Astrocyte of the cerebellum (primary cell): Measurements from ENCODE around the gene SH3BP4.

Experiments used
- DNase-seq: peaks from one replicate; pipeline ENCODE4 v3.0.0-alpha.2; 2011; ENCODE audit warnings: low read depth
- H3K4me3 ChIP-seq: 2 replicates; pipeline ENCODE4 v1.5.1; 2011; ENCODE audit warnings: mild to moderate bottlenecking, low read depth, low read length, moderate library complexity
- CTCF ChIP-seq: IDR thresholded peaks from 2 replicates; pipeline ENCODE4 v1.5.1; 2012; ENCODE audit warnings: low read length, low read depth, moderate library complexity, mild to moderate bottlenecking; ENCODE audit errors: missing control alignments
- in situ Hi-C: cut with HindIII; loops from 2 replicates; pipeline ENCODE4 v1.10.0; 2017; ENCODE audit warnings: low sequenced_read_pairs

Gene SH3BP4

DNA sequence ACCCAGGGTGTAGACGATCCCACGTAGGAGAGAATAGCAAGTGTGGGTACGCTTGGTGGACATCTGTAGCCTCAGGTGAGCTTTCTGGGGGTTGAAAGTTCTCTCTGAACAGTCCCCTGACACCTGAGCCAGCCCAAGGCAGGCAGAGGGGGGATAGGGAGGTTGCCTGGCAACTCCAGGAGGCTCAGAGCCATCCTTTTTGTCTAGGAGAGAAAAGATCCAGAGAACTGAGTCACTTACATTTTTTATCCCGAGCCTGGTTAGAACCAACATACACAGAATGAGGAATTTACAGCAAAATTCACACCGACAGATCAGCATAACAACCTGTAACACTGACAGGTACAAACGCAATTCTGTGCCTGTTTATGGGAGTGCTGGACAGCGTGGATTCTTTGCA lies 113.2 kb downstream of the SH3BP4 start:
- no peak for DNase-seq
- in situ Hi-C loops: no loop called here
- H3K4me3 ChIP-seq: no peak overlapping the region
- no peak for TF ChIP-seq CTCF

- H3K4me3 ChIP-seq: no peak overlapping the region
- in situ Hi-C loops: no loop called here
- no peak for TF ChIP-seq CTCF
- no peak for DNase-seq
These were observed 114.7 kb downstream of the SH3BP4 start for GRCh38 chr2:235066490-235066889.

GRCh38 chr2:235066895-235067294 lies 115.1 kb downstream of the SH3BP4 start:
- H3K4me3 ChIP-seq: no peak overlapping the region
- in situ Hi-C loops: no loop called here
- DNase-seq: no peak
- no peak for TF ChIP-seq CTCF

GRCh38 chr2:235068701-235069100 lies 116.9 kb downstream of the SH3BP4 start:
- in situ Hi-C loops: no loop called here
- no peak for DNase-seq
- H3K4me3 ChIP-seq: no peak overlapping the region
- no peak for TF ChIP-seq CTCF

DNA sequence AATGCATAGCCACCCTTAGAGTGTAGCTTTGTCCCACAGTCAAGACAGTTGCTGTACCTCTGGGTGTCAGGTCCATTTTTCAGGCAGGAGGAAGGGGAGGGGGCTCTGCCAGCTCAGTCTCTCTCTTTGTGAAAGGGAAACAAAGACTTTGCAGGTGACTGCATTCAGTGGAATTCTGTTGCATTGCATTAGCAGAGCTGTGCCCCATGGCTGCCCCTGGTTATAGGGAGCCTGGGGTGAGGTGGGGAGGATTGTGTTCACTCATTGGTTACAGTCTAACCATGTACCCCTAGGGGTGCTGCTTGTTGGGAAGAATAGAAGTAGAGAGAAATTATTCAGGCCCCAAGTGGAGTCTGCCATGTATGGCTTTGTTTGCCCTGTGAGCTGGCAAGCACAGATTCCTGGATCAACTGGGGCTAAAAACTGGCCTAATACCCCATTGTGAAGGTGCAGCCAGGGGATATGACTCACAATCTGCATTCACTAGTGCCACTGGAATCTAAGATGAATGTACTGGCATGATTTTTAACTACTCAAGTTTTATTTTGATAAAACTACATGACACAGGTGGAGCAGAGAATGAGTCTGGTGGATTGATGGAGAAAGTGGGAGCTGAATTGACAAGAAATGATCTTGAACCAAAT lies 118.4 kb downstream of the SH3BP4 start:
- DNase-seq: no peak
- no peak for TF ChIP-seq CTCF
- H3K4me3 ChIP-seq: no peak overlapping the region
- in situ Hi-C loops: no loop called here

GRCh38 chr2:235073868-235074413 lies 122.1 kb downstream of the SH3BP4 start:
- no peak overlapping the region for H3K4me3 ChIP-seq
- no peak for TF ChIP-seq CTCF
- in situ Hi-C loops: no loop called here
- no peak for DNase-seq
